Activated naive CD4-positive, alpha-beta T cell treated with Interleukin-2 at 50 U/mL for 16 hours (primary cell): ENCODE results near the gene SAT1.

ENCODE experiments used
- DNase-seq: peaks from one replicate; pipeline ENCODE4 v3.0.0-alpha.2; 2020

Gene SAT1

GRCh38 chrX:23779025-23779424 is 3.9 kb upstream of the SAT1 start:
- DNase-seq = no peak

- DNase-seq = no peak
Observed at GRCh38 chrX:23782455-23782854, 518 bp upstream of the SAT1 start.

DNA sequence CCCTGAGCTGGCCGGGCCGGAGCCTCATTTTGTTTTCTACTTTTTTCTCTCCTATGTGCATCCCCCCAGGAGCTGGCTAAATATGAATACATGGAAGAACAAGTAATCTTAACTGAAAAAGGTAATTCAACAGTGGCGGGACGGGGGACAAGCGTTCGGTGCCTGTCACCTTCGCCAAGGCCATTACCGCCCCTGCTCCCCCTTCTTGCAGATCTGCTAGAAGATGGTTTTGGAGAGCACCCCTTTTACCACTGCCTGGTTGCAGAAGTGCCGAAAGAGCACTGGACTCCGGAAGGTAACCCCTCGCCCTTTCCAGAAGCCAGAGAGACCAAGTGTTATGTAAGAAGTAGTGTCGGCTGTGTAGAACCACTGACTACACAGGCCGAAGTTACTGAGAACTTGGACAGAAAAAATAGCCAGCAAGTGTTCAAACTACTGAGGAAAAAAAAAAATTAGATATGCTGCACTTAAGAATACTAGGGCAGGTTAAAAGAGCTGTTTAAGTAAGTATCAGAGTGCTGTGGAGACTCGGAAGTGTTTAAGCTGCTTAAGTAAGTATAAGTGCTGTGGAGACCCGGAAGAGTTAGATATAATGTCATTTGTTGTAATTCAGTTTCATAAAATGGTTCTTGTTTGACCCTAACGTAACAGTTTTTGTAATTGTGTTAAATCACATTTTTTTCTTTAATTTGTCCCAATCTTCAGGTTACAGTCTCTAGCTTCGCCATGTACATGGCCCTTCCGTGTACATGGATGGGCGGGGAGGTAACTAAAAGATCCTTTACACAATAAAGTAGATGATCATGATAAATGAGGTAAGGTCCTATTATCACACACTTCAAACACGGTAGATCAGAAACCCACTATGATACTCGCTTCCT is 856 bp downstream of the SAT1 start:
- no peak for DNase-seq

DNA sequence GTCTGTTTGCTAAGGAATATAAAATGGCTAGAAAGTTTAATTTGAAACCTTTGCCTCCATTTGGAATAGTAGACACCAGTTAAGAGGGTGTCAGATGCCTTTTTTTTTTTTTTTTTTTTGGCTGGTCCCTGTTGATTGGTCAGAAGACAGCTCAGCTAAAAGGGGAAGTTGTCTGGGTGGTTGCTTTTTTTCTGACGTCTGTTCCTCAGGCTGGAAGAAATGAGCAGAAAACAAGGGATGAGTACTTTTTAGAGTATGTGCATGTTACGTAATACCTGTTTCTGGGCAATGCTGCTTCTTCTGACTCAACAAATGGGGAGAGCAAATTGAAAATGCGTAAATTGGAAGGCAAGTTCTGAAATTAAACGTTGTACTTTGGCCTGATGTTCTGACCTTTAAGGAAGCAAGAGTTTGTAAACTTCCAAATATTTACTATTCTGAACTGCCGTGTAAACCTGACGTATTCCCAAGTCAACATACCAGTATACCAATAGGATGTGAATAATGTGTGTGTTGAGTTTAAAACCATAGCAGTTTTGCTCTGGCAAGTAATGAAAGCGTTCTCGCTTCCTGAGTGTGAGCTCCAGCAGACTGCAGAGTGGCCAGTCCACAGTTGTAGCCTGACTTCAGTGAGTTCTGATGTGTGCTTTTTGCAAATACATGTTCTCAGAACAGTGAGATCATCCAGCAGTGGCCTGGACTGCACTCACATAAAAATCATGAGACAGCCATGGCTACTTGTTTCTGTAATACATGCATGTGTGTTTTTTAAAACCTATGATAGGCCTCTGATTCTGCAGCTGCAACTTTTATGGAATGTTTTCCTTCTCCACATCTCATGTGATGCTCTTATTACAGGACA is 1.7 kb downstream of the SAT1 start:
- DNase-seq = no peak

DNA sequence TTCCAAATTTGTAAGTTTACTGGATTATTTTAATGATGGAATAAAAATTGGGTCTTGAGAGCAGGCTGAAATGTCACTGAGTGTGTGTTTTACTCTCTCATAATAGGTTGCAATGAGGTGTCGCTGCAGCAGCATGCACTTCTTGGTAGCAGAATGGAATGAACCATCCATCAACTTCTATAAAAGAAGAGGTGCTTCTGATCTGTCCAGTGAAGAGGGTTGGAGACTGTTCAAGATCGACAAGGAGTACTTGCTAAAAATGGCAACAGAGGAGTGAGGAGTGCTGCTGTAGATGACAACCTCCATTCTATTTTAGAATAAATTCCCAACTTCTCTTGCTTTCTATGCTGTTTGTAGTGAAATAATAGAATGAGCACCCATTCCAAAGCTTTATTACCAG is 2.6 kb downstream of the SAT1 start:
- no peak for DNase-seq

DNA sequence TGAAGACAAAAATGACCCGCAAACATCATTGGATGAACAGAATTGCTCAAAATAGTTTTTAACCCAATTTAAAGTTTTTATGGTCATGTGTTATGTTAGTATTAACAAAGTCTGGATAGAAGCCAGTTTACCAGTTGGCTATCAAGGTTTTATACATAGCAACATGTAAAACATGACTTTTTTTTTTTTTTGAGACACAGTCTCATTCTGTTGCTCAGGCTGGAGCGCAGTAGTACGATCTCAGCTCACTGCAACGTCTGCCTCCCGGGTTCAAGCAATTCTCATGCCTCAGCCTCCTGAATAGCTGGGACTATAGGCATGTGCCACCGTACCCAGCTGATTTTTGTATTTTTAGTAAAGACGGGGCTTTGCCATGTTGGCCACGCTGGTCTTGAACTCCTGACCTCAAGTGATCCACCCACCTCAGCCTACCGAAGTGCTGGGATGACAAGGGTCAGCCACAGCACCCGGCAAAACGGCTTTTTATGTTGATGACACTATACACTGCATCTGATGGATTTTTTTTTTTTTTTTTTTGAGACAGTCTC is 3.4 kb downstream of the SAT1 start:
- DNase-seq = no peak

GRCh38 chrX:23787745-23788118 is 4.8 kb downstream of the SAT1 start:
- no peak for DNase-seq

- no peak for DNase-seq
Observed at GRCh38 chrX:23788521-23788920, 5.5 kb downstream of the SAT1 start.

GRCh38 chrX:23788946-23789345 is 6.0 kb downstream of the SAT1 start:
- no peak for DNase-seq

GRCh38 chrX:23789386-23790154 is 6.6 kb downstream of the SAT1 start:
- no peak for DNase-seq

- DNase-seq = no peak
Observed at GRCh38 chrX:23790155-23790497, 7.2 kb downstream of the SAT1 start.

DNA sequence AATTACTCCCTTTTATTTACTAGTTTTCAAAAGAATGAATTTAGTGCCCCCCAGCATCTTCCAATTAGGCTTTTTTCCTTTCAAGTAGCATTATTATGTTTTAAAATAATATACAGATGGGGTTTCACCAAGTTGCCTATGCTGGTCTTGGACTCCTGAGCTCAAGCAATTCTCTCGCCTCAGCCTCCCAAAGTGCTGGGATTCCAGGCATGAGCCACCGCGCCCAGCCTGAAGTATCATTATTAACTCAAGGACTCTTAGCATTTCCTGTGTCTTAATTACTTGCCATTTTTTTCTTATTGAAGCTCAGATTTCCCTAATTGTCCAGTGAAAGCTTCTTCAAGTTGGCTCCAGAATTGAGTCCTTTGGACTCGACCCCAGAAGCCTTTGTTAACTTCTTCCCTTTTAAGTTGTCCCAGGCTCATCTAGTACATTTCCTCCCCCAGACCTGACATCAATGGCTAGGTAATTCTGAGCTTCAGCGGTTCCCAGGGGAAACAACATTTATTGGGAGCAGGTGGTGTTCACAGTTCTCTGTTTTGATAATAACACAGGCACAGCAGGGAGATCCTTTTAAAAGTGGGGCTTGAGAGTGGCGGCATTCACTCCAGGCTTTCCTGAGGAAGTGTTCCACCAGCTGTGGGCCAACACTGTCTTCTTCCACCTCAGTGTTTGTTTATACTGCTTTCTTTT is 10.0 kb downstream of the SAT1 start:
- DNase-seq = no peak

DNA sequence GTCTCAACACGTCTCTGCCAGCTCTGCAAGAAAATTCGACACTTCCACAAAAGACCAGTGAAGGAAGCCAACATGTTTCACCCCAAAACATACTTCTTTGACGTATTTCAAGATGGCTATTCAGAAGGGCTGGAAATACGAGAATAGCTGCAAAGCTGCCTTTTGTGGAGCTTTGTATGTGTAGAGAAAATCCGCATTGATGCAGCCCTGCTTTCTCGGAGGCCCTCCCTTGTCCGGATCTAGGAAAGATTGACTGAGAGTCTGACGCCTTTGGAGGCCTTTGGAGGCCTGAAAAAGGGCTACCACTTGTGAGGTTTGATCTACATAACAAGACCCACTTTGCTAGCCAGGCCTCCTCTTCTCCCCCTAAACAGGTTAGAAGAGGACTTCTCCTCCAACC is 12.2 kb downstream of the SAT1 start:
- DNase-seq = no peak

DNA sequence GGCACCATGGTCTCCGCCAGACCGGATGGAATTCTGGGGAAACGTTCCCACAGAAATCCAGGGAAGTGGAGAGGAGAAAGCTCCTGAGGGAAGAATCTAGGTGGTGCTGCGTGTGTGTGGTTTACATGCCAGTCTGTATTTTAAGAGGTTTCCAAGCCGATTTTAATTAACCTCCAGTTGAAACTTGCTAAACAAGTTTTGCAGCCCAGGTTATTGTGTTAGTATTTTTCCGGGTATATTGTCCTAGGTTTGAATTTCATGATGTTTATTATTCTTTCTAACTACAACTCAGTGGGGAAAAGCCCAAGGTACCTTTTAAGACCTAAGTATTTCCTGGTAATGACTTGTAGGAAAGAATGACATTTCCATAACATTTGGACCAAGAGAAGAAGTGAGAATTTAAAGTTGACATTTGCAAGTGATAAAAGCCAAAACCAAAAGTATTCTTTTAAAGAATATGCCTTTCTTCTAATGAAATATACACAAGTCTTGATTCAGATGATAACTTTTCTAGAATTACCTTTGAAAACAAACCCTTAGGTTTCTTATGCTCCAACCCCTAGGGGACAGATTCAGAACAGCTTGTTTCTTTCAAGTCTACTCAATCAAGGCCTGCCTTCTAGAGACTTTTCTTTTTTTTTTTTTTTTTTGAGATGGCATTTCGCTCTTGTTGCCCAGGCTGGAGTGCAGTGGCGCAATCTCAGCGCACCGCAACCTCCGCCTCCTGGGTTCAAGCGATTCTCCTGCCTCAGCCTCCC is 14.6 kb downstream of the SAT1 start:
- no peak for DNase-seq

DNA sequence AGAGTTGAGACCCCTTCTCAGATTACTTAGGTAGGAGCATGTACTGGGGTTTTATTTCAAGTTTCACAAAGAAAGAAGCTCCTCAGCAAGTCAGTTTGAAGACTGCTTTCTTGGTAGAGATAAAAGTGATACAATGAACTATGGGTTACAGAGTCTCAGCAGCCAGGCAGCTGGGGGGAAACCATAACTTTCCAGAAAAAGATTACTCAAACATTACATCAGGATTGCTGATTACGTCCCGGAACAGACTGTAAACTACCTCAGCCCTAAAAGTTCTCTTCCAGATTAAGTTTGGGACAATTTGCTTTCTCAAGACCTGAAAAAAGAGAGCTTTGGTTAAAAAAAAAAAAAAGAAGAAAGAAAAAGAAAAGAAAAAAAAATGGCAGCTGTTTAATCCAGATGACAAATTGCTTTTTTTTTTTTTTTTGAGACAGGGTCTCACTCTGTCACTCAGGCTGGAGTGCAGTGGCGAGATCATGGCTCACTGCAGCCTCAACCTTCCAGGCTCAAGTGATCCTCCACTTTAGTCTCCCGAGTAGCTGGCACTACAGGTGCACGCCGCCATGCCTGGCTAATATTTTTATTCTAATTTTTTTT is 16.6 kb downstream of the SAT1 start:
- no peak for DNase-seq

DNA sequence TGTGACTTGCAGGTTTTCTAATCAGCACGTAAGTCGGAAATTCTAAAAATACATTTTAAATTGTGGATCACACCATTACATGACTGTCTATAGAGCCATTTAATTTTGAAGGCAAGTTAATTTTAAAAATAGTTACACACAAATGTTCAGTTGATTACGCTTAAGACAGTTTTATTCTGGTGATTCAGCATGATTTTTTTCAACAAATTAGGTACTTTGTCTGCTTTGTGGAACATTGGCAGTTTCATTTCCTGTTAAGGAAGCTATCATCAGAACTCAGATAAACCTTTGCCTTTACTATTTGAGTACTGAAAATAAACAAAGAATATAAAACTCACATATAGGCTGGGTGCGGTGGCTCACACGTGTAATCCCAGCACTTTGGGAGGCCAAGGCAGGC is 19.5 kb downstream of the SAT1 start:
- DNase-seq = no peak

DNA sequence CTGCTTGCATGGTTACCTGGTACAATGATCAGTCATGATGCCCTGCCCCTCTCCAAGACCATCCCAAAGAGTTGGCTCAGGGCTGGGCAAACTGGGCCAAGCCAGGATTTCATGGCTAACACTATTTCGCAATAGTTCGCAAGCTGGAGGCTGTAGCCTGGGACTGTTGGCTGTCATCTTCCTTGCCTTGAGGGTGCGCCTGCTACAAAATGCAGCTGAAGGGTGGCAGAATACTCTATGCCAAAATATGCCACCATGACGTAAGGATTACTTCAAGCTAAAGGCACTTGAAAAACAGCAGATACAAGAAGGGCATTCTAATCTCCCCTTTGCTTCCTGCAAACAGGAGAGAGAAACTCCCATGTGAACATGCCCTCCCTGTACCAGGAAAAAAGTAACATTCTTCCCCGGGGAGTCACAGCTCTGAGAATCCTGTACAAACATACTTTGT is 21.0 kb downstream of the SAT1 start:
- DNase-seq = no peak

DNA sequence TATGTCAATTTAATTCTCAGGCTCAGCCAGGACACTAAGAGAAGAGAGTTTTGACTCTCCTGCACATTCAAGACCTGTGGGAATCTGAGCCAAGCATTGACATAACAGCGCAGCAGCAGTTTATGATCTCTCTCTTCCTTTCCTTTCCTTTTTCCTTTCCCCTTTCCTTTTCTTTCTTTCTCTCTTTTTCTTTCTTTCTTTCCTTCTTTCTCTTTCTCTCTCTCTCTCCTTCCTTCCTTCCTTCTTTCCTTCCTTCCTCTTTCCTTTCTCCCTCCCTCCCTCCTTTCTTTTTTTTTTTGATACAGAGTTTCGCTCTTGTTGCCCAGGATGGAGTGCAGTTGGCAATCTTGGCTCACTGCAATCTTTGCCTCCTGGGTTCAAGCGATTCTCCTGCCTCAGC is 21.6 kb downstream of the SAT1 start:
- DNase-seq = no peak

DNA sequence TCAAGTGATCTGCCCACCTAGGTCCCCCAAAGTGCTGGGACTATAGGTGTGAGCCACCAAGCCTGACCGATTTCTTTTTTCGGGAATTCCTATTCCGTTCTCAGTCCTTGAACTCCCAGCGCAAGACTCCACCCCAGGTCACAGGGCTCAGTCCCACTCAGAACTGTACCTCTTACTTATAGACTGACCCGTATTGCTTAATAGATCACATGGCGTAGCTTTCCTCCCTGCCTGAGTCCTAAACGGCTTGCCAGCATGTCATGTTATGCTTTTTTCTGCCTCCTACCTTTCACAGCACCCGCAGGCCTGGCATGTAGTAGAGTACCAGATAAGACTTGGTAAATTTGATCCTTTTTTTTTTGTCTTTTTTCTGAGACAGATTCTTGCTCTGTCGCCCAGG is 22.4 kb downstream of the SAT1 start:
- no peak for DNase-seq

DNA sequence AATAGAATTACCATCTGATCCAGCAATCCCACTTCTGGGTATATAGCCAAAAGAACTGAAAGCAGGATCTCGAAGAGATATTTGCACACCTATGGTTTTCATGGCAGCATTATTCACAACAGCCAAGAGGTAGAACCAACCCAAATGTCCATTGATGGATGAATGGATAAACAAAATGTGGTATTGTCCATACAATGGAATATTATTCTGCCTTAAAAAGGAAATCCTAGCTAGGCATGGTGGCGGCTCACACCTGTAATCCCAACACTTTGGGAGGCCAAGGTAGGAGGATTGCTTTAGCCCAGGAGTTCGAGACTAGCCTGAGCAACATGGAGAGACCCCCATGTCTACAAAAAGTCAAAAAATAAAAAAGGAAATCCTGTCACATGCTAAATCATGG is 27.3 kb downstream of the SAT1 start:
- no peak for DNase-seq

DNA sequence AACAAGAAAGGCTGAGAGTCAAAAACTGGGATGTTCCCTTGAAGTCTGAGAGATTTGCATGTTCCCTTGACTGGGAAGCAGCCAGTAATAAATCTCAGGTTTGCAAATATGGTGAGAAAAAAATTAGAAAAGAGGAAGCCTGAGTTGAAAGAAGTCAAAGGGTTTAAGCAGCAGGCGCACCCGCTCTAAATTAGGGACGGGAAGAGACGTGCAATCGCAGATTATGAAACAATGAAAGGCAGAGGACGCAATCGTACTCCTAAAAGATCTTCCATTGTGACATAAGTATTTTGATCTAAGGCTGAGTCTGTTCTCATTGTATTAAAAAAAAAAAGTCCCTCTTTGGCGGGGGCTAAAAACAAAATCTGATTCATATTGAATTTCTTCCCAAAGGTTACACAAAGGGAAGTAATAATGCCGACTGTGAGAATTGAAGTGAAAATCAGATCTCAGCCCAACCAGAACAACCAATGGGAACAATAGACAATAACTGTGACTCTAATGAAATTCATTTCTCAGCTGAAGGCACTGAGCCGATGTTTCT is 28.2 kb downstream of the SAT1 start:
- no peak for DNase-seq
